GM13977 (cell line): ENCODE data around the gene CTLA4.
A peak's percentile ranks its signal among the peaks of the same experiment; 100 is the strongest.

Experiments used
- DNase-seq: peaks from one replicate; pipeline ENCODE4 v3.0.0; 2012; ENCODE audit warnings: low spot score
- CTCF ChIP-seq: IDR thresholded peaks from 2 replicates; pipeline ENCODE4 v1.5.1; 2012; ENCODE audit warnings: mild to moderate bottlenecking, control low read depth; ENCODE audit not compliant: insufficient read depth; ENCODE audit errors: extremely low read depth, missing control alignments
- in situ Hi-C: fragments of 300-500 bp; cut with MboI; formaldehyde crosslinking; loops from one replicate; pipeline ENCODE4 v1.12.0; 2022; ENCODE audit warnings: low sequenced_read_pairs, low pct_unique_long_range_greater_than_20kb, mixed read lengths, inconsistent platforms; ENCODE audit not compliant: unreplicated experiment

Gene CTLA4

GRCh38 chr2:203905656-203906055 lies 38.1 kb downstream of the CTLA4 start:
- in situ Hi-C loops, result loop anchor here (25.0 kb wide), 1 partner anchor 418 kb away; no protein-coding TSS in a partner anchor
- DNase-seq, result no peak
- TF ChIP-seq CTCF, result no peak

- DNase-seq, result no peak
- in situ Hi-C loops, result loop anchor here (25.0 kb wide), 1 partner anchor 421 kb away; no protein-coding TSS in a partner anchor
- no peak for TF ChIP-seq CTCF
These were observed 40.7 kb downstream of the CTLA4 start for GRCh38 chr2:203908066-203908796.

GRCh38 chr2:203908797-203909185 lies 41.2 kb downstream of the CTLA4 start:
- in situ Hi-C loops, result loop anchor here (25.0 kb wide), 1 partner anchor 421 kb away; no protein-coding TSS in a partner anchor
- no peak for TF ChIP-seq CTCF
- DNase-seq, result no peak

GRCh38 chr2:203909261-203909967 lies 41.8 kb downstream of the CTLA4 start:
- in situ Hi-C loops, result loop anchor here (25.0 kb wide), 1 partner anchor 422 kb away; no protein-coding TSS in a partner anchor
- TF ChIP-seq CTCF, result peak; percentile 51
- DNase-seq, result no peak

GRCh38 chr2:203909974-203910373 lies 42.4 kb downstream of the CTLA4 start:
- DNase-seq, result no peak
- TF ChIP-seq CTCF, result no peak
- in situ Hi-C loops, result loop anchor here (25.0 kb wide), 1 partner anchor 423 kb away; no protein-coding TSS in a partner anchor

- in situ Hi-C loops, result loop anchor here (25.0 kb wide), 1 partner anchor 427 kb away; no protein-coding TSS in a partner anchor
- no peak for DNase-seq
- no peak for TF ChIP-seq CTCF
These were observed 46.4 kb downstream of the CTLA4 start for GRCh38 chr2:203913947-203914346.
